ENCODE measurements around the gene NUP205.
A peak's percentile ranks its signal among the peaks of the same experiment; 100 is the strongest.

The NUP205 gene

GRCh38 chr7:135664046-135664589 is 106.4 kb downstream of the NUP205 start (continued):
- TF ChIP-seq SCRT1 (tag by site-specific recombination; IDR thresholded peaks at IDR 0.05; ENCODE audit: borderline replicate concordance) (peak; percentile 97), ATF2 (tag by site-specific recombination; IDR thresholded peaks at IDR 0.05; ENCODE audit: low read depth) (peak; percentile 85), ZNF2 (tag by site-specific recombination; IDR thresholded peaks at IDR 0.05) (peak; percentile 76), ZNF670 (tag by site-specific recombination; IDR thresholded peaks at IDR 0.05; ENCODE audit: low read depth) (no peak), ZBTB11 (tag by site-specific recombination; conservative IDR thresholded peaks at IDR 0.05; ENCODE audit: low read depth) (no peak), ZNF561 (tag by site-specific recombination; IDR thresholded peaks at IDR 0.05; ENCODE audit: borderline replicate concordance) (no peak), ZFP37 (tag by site-specific recombination; IDR thresholded peaks at IDR 0.05) (peak; percentile 61; the same call in 1 of the 2 replicates), ZNF394 (tag by site-specific recombination; IDR thresholded peaks at IDR 0.05; ENCODE audit: borderline replicate concordance) (peak; percentile 45; the same call in 1 of the 2 replicates), ZNF24 (tag by site-specific recombination; IDR thresholded peaks at IDR 0.05) (peak; percentile 83), KLF7 (tag by site-specific recombination; IDR thresholded peaks at IDR 0.05; ENCODE audit: borderline replicate concordance) (no peak), TRIM28 (IDR thresholded peaks at IDR 0.05; ENCODE audit: borderline replicate concordance, low read length) (peak; percentile 35; the same call in 1 of the 2 replicates), ZNF335 (tag by site-specific recombination; conservative IDR thresholded peaks at IDR 0.05) (peak; percentile 49), GLIS1 (tag by site-specific recombination; IDR thresholded peaks at IDR 0.05) (peak; percentile 82), ZNF362 (tag by site-specific recombination; IDR thresholded peaks at IDR 0.05) (peak; percentile 98), ZFP69B (tag by site-specific recombination; IDR thresholded peaks at IDR 0.05) (peak; percentile 54; the same call in 1 of the 2 replicates), KLF8 (tag by site-specific recombination; IDR thresholded peaks at IDR 0.05) (peak; percentile 64; the same call in 1 of the 2 replicates), ZNF664 (tag by site-specific recombination; IDR thresholded peaks at IDR 0.05) (peak; percentile 93), SCRT2 (tag by site-specific recombination; IDR thresholded peaks at IDR 0.05) (peak; percentile 97), TSHZ1 (tag by site-specific recombination; IDR thresholded peaks at IDR 0.05; ENCODE audit: borderline replicate concordance) (peak; percentile 63; the same call in 1 of the 2 replicates), ZNF280C (tag by site-specific recombination; IDR thresholded peaks at IDR 0.05) (no peak), KLF1 (tag by site-specific recombination; IDR thresholded peaks at IDR 0.05) (no peak), ZNF366 (tag by site-specific recombination; conservative IDR thresholded peaks at IDR 0.05) (peak; percentile 83), INSM2 (tag by site-specific recombination; IDR thresholded peaks at IDR 0.05) (peak; percentile 84), ZNF544 (tag by site-specific recombination; IDR thresholded peaks at IDR 0.05) (no peak), ZNF133 (tag by site-specific recombination; IDR thresholded peaks at IDR 0.05) (no peak)

Measured in HEK293 (cell line).